H1 (cell line): ENCODE measurements around the gene TCF7L2. TPM values are rescaled to one million over a fixed set of nuclear protein-coding genes. Genes with fewer than 3 reads are reported as not detected.

ENCODE experiments used
- CTCF ChIA-PET: fragments of 300-600 bp; sonication (Branson Sonifier 250); formaldehyde crosslinking; loops from one replicate; lab custom pipeline; 2021; ENCODE audit not compliant: partially characterized antibody; lab: Charles Lee
- POLR2A ChIA-PET: fragments of 300-600 bp; sonication (Branson Sonifier 250); formaldehyde crosslinking; loops from one replicate; lab custom pipeline; 2021; ENCODE audit warnings: inconsistent platforms; ENCODE audit not compliant: partially characterized antibody; lab: Charles Lee
- DNase-seq, 2 experiments: peaks; one replicate each; pipeline versions ENCODE4 v3.0.0 to v3.0.0-alpha.2; 2010 to 2022; ENCODE audit warnings: low spot score in 2 of 2, low read depth in 1 of 2, mixed read lengths in 1 of 2
- FAIRE-seq: peaks from 2 replicates; lab custom pipeline; 2011; peaks lifted over from hg19 to GRCh38; lab: Jason Lieb, UNC
- H2AFZ ChIP-seq: 2 replicates; pipeline ENCODE4 v1.8.1; 2012; ENCODE audit warnings: low read length, inconsistent platforms
- H2AK5ac ChIP-seq: 2 replicates; pipeline ENCODE4 v1.6.1; 2013; ENCODE audit warnings: low read depth, low read length
- H2BK120ac ChIP-seq: replicated peaks from 2 replicates; pipeline ENCODE3; 2013; ENCODE audit warnings: low read depth, low read length, inconsistent platforms
- H2BK12ac ChIP-seq: 2 replicates; pipeline ENCODE4 v1.6.1; 2013; ENCODE audit warnings: low read depth, low read length
- H2BK15ac ChIP-seq: 2 replicates; pipeline ENCODE4 v1.6.1; 2013; ENCODE audit warnings: low read length
- H2BK20ac ChIP-seq: 2 replicates; pipeline ENCODE4 v1.6.1; 2013; ENCODE audit warnings: low read length
- H2BK5ac ChIP-seq: 2 replicates; pipeline ENCODE4 v1.6.1; 2013; ENCODE audit warnings: low read depth, low read length
- H3K14ac ChIP-seq: 2 replicates; pipeline ENCODE4 v1.6.1; 2013; ENCODE audit warnings: inconsistent platforms; ENCODE audit not compliant: insufficient read length
- H3K18ac ChIP-seq: 2 replicates; pipeline ENCODE4 v1.6.1; 2013; ENCODE audit warnings: low read length; ENCODE audit errors: extremely low read depth
- H3K23ac ChIP-seq: 2 replicates; pipeline ENCODE4 v1.6.1; 2013; ENCODE audit warnings: inconsistent platforms; ENCODE audit not compliant: insufficient read length
- H3K23me2 ChIP-seq: 2 replicates; pipeline ENCODE4 v1.6.1; 2013; ENCODE audit warnings: low read depth, low read length
- H3K27ac ChIP-seq: 2 replicates; pipeline ENCODE4 v1.6.1; 2011; ENCODE audit warnings: low read depth, low read length, inconsistent platforms
- H3K27me3 ChIP-seq, 4 experiments: replicated peaks in 1 of 4; 1 replicate in 1 of 4; 2 replicates in 3 of 4; pipeline versions ENCODE4 v1.6.1 to v1.8.1; 2011 to 2013; ENCODE audit warnings: low read length in 3 of 4, mild to moderate bottlenecking in 3 of 4, inconsistent platforms in 2 of 4, mixed read lengths in 2 of 4, moderate library complexity in 1 of 4; ENCODE audit not compliant: control insufficient read depth in 3 of 4, insufficient read depth in 3 of 4; ENCODE audit errors: extremely low read depth in 1 of 4
- H3K36me3 ChIP-seq, 4 experiments: 2 replicates each; pipeline versions ENCODE4 v1.6.1 to v1.8.1; 2011 to 2013; ENCODE audit warnings: mild to moderate bottlenecking in 4 of 4, low read length in 3 of 4, moderate library complexity in 2 of 4, control low read depth in 1 of 4, inconsistent platforms in 1 of 4; ENCODE audit not compliant: insufficient read depth in 4 of 4, control insufficient read depth in 2 of 4
- H3K4ac ChIP-seq: replicated peaks from 2 replicates; pipeline ENCODE3; 2013; ENCODE audit warnings: low read length, low read depth, mixed read lengths, inconsistent platforms; ENCODE audit not compliant: insufficient read length
- H3K4me1 ChIP-seq, 4 experiments: replicated peaks in 1 of 4; 1 replicate in 1 of 4; 2 replicates in 3 of 4; pipeline versions ENCODE4 v1.6.1 to v1.8.1; 2011 to 2013; ENCODE audit warnings: low read length in 3 of 4, inconsistent platforms in 2 of 4, mixed read lengths in 1 of 4; ENCODE audit not compliant: insufficient read depth in 4 of 4, control insufficient read depth in 3 of 4
- H3K4me2 ChIP-seq, 2 experiments: 2 replicates each; pipeline versions ENCODE4 v1.6.1 to v1.8.1; 2011 to 2013; ENCODE audit warnings: low read depth in 2 of 2, low read length in 2 of 2, control low read depth in 1 of 2, inconsistent platforms in 1 of 2, mild to moderate bottlenecking in 1 of 2; ENCODE audit not compliant: insufficient read depth in 1 of 2
- H3K4me3 ChIP-seq, 4 experiments: fragments of 200-600, 300-600 bp in 1 of 4; sonication (generic), shearing (Covaris generic), sonication (Bioruptor Twin) in 1 of 4; 2 replicates each; pipeline versions ENCODE4 v1.5.1 to v1.8.1; 2011 to 2016; ENCODE audit warnings: low read length in 4 of 4, low read depth in 3 of 4, control low read depth in 2 of 4, inconsistent platforms in 2 of 4, mild to moderate bottlenecking in 2 of 4, mixed read lengths in 1 of 4, moderate library complexity in 1 of 4; ENCODE audit not compliant: insufficient read depth in 2 of 4; ENCODE audit errors: extremely low read depth in 1 of 4
- H3K56ac ChIP-seq: replicated peaks from 2 replicates; pipeline ENCODE3; 2013; ENCODE audit warnings: low read depth, mild to moderate bottlenecking, mixed read lengths, low read length, inconsistent platforms; ENCODE audit not compliant: insufficient read length
- H3K79me1 ChIP-seq: 2 replicates; pipeline ENCODE4 v1.6.1; 2013; ENCODE audit warnings: low read depth, low read length, control low read depth
- H3K79me2 ChIP-seq, 2 experiments: 2 replicates each; pipeline versions ENCODE4 v1.6.1 to v1.8.1; 2012 to 2013; ENCODE audit warnings: low read length in 2 of 2, mild to moderate bottlenecking in 2 of 2, inconsistent platforms in 1 of 2; ENCODE audit not compliant: insufficient read depth in 2 of 2, control insufficient read depth in 1 of 2
- H3K9ac ChIP-seq, 4 experiments: replicated peaks in 1 of 4; 1 replicate in 1 of 4; 2 replicates in 3 of 4; pipeline versions ENCODE4 v1.6.1 to v1.8.1; 2011 to 2013; ENCODE audit warnings: low read depth in 3 of 4, low read length in 3 of 4, control low read depth in 2 of 4, mild to moderate bottlenecking in 2 of 4, moderate library complexity in 2 of 4, inconsistent platforms in 1 of 4; ENCODE audit errors: extremely low read depth in 1 of 4
- H3K9me3 ChIP-seq, 2 experiments: 2 replicates each; pipeline versions ENCODE4 v1.6.1 to v1.8.1; 2012 to 2013; ENCODE audit warnings: mild to moderate bottlenecking in 2 of 2, moderate library complexity in 2 of 2, control low read depth in 1 of 2, inconsistent platforms in 1 of 2, low read depth in 1 of 2, low read length in 1 of 2, mixed read lengths in 1 of 2; ENCODE audit not compliant: insufficient read depth in 2 of 2
- H4K20me1 ChIP-seq, 2 experiments: replicated peaks in 1 of 2; 2 replicates each; pipeline versions ENCODE3 to v1.8.1; 2011 to 2013; ENCODE audit warnings: inconsistent platforms in 2 of 2, low read length in 2 of 2, mild to moderate bottlenecking in 1 of 2; ENCODE audit not compliant: insufficient read depth in 2 of 2, control insufficient read depth in 1 of 2
- H4K5ac ChIP-seq: 2 replicates; pipeline ENCODE4 v1.6.1; 2013; ENCODE audit warnings: low read length, low read depth, mixed read lengths, inconsistent platforms; ENCODE audit not compliant: insufficient read length
- H4K8ac ChIP-seq: 2 replicates; pipeline ENCODE4 v1.8.0; 2013; ENCODE audit warnings: mild to moderate bottlenecking, moderate library complexity, low read length, inconsistent platforms; ENCODE audit not compliant: insufficient read depth; ENCODE audit errors: extremely low read depth
- H4K91ac ChIP-seq: replicated peaks from 2 replicates; pipeline ENCODE3; 2013; ENCODE audit warnings: low read length, mixed read lengths, inconsistent platforms; ENCODE audit not compliant: insufficient read length
- WGBS, 2 experiments: shearing (Covaris generic) in 1 of 2; methylation state at CpG; one replicate each; pipeline versions ENCODE4 v1.1.6 to v1.1.7; 2013 to 2015; ENCODE audit warnings: low lambda C conversion rate in 2 of 2, mixed read lengths in 2 of 2, inconsistent platforms in 1 of 2, low coverage in 1 of 2, missing lambda C conversion rate in 1 of 2; ENCODE audit not compliant: insufficient replicate concordance in 2 of 2, insufficient coverage in 1 of 2, insufficient read length in 1 of 2; ENCODE audit errors: extremely low coverage in 1 of 2, missing lambda C conversion rate in 1 of 2; 5-methylcytosine and 5-hydroxymethylcytosine counted together
- polyA plus RNA-seq, 7 experiments: library from polyadenylated mRNA; depleted of rRNA in 3 of 7; stranded (reverse) in 5 of 7; unstranded in 2 of 7; fragments of >200 nt in 5 of 7; fragments of 200-250 nt in 2 of 7; gene quantifications; 1 replicate in 5 of 7; 2 replicates in 1 of 7; 4 replicates in 1 of 7; pipeline versions ENCODE4 v1.2.1 to v1.2.3, GENCODE V29; 2011 to 2013; ENCODE audit warnings: missing spikeins in 2 of 7, mixed read lengths in 2 of 7
- total RNA-seq: library from RNA; stranded (reverse); fragmentation: NEBNext Ultra II Directional; extraction: Animal tissue kit (Norgen Biotek cat#: 25700); gene quantifications from 2 replicates; pipeline ENCODE4 v1.2.1, GENCODE V29; 2021

The TCF7L2 gene
- total and polyA plus RNA-seq, 2 of the 8 experiments (the other 6 are each of a cell fraction or from before 2014, with no cell fraction given) = 33.9 to 67.3 TPM

DNA sequence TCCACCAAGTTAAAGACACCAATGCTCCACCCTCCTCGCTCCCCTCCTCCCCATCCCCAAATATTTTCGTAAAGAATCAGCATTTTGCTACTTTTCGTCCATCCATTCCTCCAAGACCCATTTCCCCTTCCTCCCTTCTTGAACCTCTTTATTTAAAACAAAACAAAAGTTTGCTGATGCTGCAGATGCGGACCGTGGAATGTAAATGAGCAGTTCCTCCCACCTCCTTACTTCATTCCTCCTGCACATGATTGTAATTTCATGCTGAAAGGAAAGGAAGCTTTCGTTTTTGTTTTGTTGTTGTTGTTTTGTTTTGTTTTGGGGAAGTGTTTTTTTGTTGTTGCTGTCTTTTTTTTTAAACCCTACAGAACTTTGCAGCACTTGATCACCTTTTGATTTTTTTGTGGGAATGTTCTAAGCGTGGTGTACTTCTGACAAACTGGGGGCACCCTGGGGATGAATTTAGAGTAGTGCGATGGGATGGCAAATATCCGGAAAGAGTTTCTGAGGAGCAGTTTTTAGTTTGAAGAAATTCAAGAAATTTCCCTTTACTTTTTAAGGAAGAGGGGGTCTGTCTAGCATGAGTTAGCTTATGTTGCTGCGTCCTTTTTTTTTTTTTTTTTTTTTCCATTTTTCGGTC lies 177.3 kb downstream of the TCF7L2 start:
- H3K23ac ChIP-seq = no peak overlapping the region
- peaks cover 23 to 37% (median 31%) of the 10 kb centered on the region in 4 experiments for H3K4me1 ChIP-seq
- 20% methylated on average over 9 of the region's 11 CpGs; no CpG with 5 or more reads in 1 of the 2 experiments for WGBS, 2 experiments
- peaks cover 6 to 94% of the 10 kb centered on the region in 2 experiments for H3K79me2 ChIP-seq
- no peak overlapping the region for H2BK15ac ChIP-seq
- H3K4me2 ChIP-seq = peak overlapping the region; percentile 62 to 64
- ChIA-PET POLR2A (interaction anchor here (0.7 to 1.1 kb wide), 2 partner anchors 9 to 569 kb away, joined by 3 to 5 read pairs; no protein-coding TSS in a partner anchor), CTCF (interaction anchor here (0.6 to 1.5 kb wide), 15 partner anchors 9 to 583 kb away, joined by 3 to 4 read pairs (median 3); no protein-coding TSS in a partner anchor)
- no peak overlapping the region for H2BK5ac ChIP-seq
- H4K5ac ChIP-seq = no peak overlapping the region
- H3K4ac ChIP-seq = no peak overlapping the region
- H2BK12ac ChIP-seq = no peak overlapping the region
- no peak overlapping the region for H3K14ac ChIP-seq
- no peak overlapping the region for H3K27ac ChIP-seq
- peaks cover 6% of the 10 kb centered on the region for H3K23me2 ChIP-seq
- no peak overlapping the region for H2BK120ac ChIP-seq
- no peak overlapping the region for H2BK20ac ChIP-seq
- H3K56ac ChIP-seq = no peak overlapping the region
- H3K9ac ChIP-seq = no peak overlapping the region
- H2AFZ ChIP-seq = no peak overlapping the region
- H3K18ac ChIP-seq = no peak overlapping the region
- H4K20me1 ChIP-seq = peaks cover 10 to 28% of the 10 kb centered on the region in 2 experiments
- no peaks in the 10 kb centered on the region for H3K36me3 ChIP-seq
- peaks cover 8% of the 10 kb centered on the region; the same call in 1 of the 2 replicates for H3K79me1 ChIP-seq
- H3K9me3 ChIP-seq = no peaks in the 10 kb centered on the region
- no peak overlapping the region for H4K91ac ChIP-seq
- no peak overlapping the region for H4K8ac ChIP-seq
- DNase-seq = no peak
- FAIRE-seq = peak; percentile 66
- H3K4me3 ChIP-seq = peak overlapping the region; percentile 1 to 59 (median 30); a peak in 5 of 8 replicates
- H2AK5ac ChIP-seq = no peak overlapping the region
- H3K27me3 ChIP-seq = no peaks in the 10 kb centered on the region
